Left lung (tissue), 10 donors: ENCODE results near the gene TSPAN9. TPM values are rescaled to one million over a fixed set of nuclear protein-coding genes. Genes with fewer than 3 reads are reported as not detected.

Experiments used
- ATAC-seq: fragments of 200-7000 bp; cut with Tn5 transposase; one replicate; pipeline ENCODE4 v1.9.1; 2020; ENCODE audit warnings: moderate library complexity
- DNase-seq, 4 donors: peaks; one replicate each; pipeline ENCODE4 v3.0.0-alpha.2; 2013 to 2020
- H3K27ac ChIP-seq, 2 donors: fragments of 200-600 bp; sonication (generic) in 1 of 2; one replicate each; pipeline versions ENCODE4 v1.5.0 to v1.8.0; 2020 to 2021
- H3K27me3 ChIP-seq, 2 donors: fragments of 200-600 bp; sonication (generic) in 1 of 2; one replicate each; pipeline versions ENCODE4 v1.5.0 to v1.8.0; 2020 to 2021
- H3K36me3 ChIP-seq, 2 donors: fragments of 200-600 bp; sonication (generic) in 1 of 2; one replicate each; pipeline versions ENCODE4 v1.5.0 to v1.8.0; 2020 to 2021
- H3K4me1 ChIP-seq, 2 donors: fragments of 200-600 bp; one replicate each; pipeline ENCODE4 v1.8.0; 2021
- H3K4me3 ChIP-seq, 2 donors: fragments of 200-600 bp; sonication (generic) in 1 of 2; one replicate each; pipeline versions ENCODE4 v1.5.0 to v1.8.0; 2020 to 2021; ENCODE audit warnings: mild to moderate bottlenecking in 1 of 2
- H3K9me3 ChIP-seq, 2 donors: fragments of 200-600 bp; sonication (generic) in 1 of 2; one replicate each; pipeline versions ENCODE4 v1.5.0 to v1.8.0; 2020 to 2021
- CTCF ChIP-seq, 2 donors: fragments of 200-600 bp; sonication (generic) in 1 of 2; IDR thresholded peaks; one replicate each; pipeline versions ENCODE4 v1.5.0 to v1.8.0; 2021; ENCODE audit warnings: antibody characterized with exemption in 2 of 2
- intact Hi-C, 2 donors: fragments of 100-400 bp; cut with DNase I; formaldehyde crosslinking; loops; one replicate each; pipeline versions ENCODE4 v1.11.2 to v1.14.2; 2022
- polyA plus RNA-seq, 6 donors: library from polyadenylated mRNA; unstranded; fragments of 120-200 nt; gene quantifications; one replicate each; pipeline ENCODE4 v1.2.1, GENCODE V29; 2013; ENCODE audit not compliant: insufficient read length in 6 of 6
- total RNA-seq, 2 donors: library from RNA; stranded (reverse); fragmentation: NEBNext Ultra II Directional; extraction: Animal tissue kit (Norgen Biotek cat#: 25700); gene quantifications; one replicate each; pipeline ENCODE4 v1.2.1, GENCODE V29; 2021
- donor health status: DM: no; HTN: yes; CAD: no.
- donor health status: DM: no; HTN: no; CAD: no.

Gene TSPAN9
- total and polyA plus RNA-seq, 8 donors: 35.6 to 98.6 (median 81.3) TPM

- no peaks in the 10 kb centered on the region for H3K27me3 ChIP-seq
- intact Hi-C loops: no loop called here
- no peak overlapping the region for H3K27ac ChIP-seq
- peaks cover 0 to 8% of the 10 kb centered on the region in 2 donors for H3K4me1 ChIP-seq
- TF ChIP-seq CTCF (IDR thresholded peaks at IDR 0.05): no peak
- DNase-seq: no peak
- no peak overlapping the region for H3K4me3 ChIP-seq
- no peaks in the 10 kb centered on the region for H3K36me3 ChIP-seq
- no peaks in the 10 kb centered on the region for H3K9me3 ChIP-seq
- no peak for ATAC-seq
Measured at GRCh38 chr12:3090240-3091037, 13.3 kb downstream of the TSPAN9 start.

GRCh38 chr12:3091038-3091319 lies 13.8 kb downstream of the TSPAN9 start:
- DNase-seq (no peak), ATAC-seq (no peak)
- H3K9me3 ChIP-seq: no peaks in the 10 kb centered on the region
- H3K27ac ChIP-seq: no peak overlapping the region
- H3K4me1 ChIP-seq: peaks cover 0 to 8% of the 10 kb centered on the region in 2 donors
- no peak for TF ChIP-seq CTCF (IDR thresholded peaks at IDR 0.05)
- H3K27me3 ChIP-seq: no peaks in the 10 kb centered on the region
- intact Hi-C loops: no loop called here
- H3K4me3 ChIP-seq: no peak overlapping the region
- H3K36me3 ChIP-seq: no peaks in the 10 kb centered on the region

GRCh38 chr12:3091382-3092241 lies 14.4 kb downstream of the TSPAN9 start:
- Histone ChIP-seq H3K4me1 (peaks cover 0 to 14% of the 10 kb centered on the region in 2 donors), H3K4me3 (no peak overlapping the region), H3K27ac (no peak overlapping the region), H3K36me3 (no peaks in the 10 kb centered on the region), H3K27me3 (no peaks in the 10 kb centered on the region), H3K9me3 (no peaks in the 10 kb centered on the region)
- intact Hi-C loops: no loop called here
- no peak for DNase-seq
- no peak for TF ChIP-seq CTCF (IDR thresholded peaks at IDR 0.05)
- peak; percentile 34 for ATAC-seq

- Histone ChIP-seq H3K4me3 (no peak overlapping the region), H3K36me3 (no peaks in the 10 kb centered on the region), H3K27me3 (no peaks in the 10 kb centered on the region), H3K4me1 (peaks cover 7 to 26% of the 10 kb centered on the region in 2 donors), H3K9me3 (no peaks in the 10 kb centered on the region), H3K27ac (peak overlapping the region in 1 of 2 donors; percentile 23)
- TF ChIP-seq CTCF (IDR thresholded peaks at IDR 0.05): no peak
- DNase-seq: no peak
- intact Hi-C loops: no loop called here
- no peak for ATAC-seq
Measured at GRCh38 chr12:3092764-3093163, 15.6 kb downstream of the TSPAN9 start.

GRCh38 chr12:3097186-3097804 lies 20.1 kb downstream of the TSPAN9 start:
- Histone ChIP-seq H3K4me1 (peaks cover 8 to 30% of the 10 kb centered on the region in 2 donors), H3K27ac (peak overlapping the region; percentile 63 to 74), H3K27me3 (no peaks in the 10 kb centered on the region), H3K36me3 (no peaks in the 10 kb centered on the region), H3K9me3 (no peaks in the 10 kb centered on the region), H3K4me3 (no peak overlapping the region)
- no peak for TF ChIP-seq CTCF (IDR thresholded peaks at IDR 0.05)
- intact Hi-C loops: no loop called here
- DNase-seq (peak in 2 of 4 donors; percentile 83 to 90), ATAC-seq (peak; percentile 59)
